Vagina (tissue), 2 donors: ENCODE results near the gene JSRP1.

Experiments
- POLR2AphosphoS5 ChIP-seq, 2 donors: sonication (generic); formaldehyde crosslinking; IDR thresholded peaks; one replicate each; pipeline ENCODE4 v1.9.0; 2017; ENCODE audit warnings: antibody characterized with exemption in 2 of 2, mild to moderate bottlenecking in 2 of 2, low read depth in 1 of 2; ENCODE audit not compliant: insufficient read depth in 1 of 2
- TF ChIP-seq, protein P1 (sequence below), 3 experiments: fragments of 450-650 bp in 2 of 3; fragments of 200-600 bp in 1 of 3; sonication (generic) in 1 of 3; IDR thresholded peaks; one replicate each; pipeline ENCODE4 v1.5.1; 2017 to 2019; ENCODE audit warnings: antibody characterized with exemption in 3 of 3, mild to moderate bottlenecking in 2 of 3, moderate library complexity in 2 of 3

DNA sequence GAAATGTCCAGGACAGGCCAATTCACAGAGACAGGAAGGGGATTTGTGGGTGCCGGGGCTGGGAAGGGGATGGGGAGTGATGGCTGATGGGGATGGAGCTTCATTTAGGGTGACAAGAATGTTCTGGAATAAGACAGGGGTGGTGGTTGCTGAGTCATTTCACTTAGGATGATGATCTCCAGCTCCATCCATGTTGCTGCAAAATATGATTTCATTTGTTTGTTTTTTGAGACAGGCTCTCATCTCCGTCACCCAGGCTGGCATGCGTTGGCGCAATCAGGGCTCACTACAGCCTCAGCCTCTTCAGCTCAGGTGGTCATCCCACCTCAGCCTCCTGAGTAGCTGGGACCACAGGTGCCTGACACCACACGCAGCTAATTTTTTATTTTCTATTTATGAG, 3.1 kb upstream of the JSRP1 start:
- TF ChIP-seq, protein P1, sequence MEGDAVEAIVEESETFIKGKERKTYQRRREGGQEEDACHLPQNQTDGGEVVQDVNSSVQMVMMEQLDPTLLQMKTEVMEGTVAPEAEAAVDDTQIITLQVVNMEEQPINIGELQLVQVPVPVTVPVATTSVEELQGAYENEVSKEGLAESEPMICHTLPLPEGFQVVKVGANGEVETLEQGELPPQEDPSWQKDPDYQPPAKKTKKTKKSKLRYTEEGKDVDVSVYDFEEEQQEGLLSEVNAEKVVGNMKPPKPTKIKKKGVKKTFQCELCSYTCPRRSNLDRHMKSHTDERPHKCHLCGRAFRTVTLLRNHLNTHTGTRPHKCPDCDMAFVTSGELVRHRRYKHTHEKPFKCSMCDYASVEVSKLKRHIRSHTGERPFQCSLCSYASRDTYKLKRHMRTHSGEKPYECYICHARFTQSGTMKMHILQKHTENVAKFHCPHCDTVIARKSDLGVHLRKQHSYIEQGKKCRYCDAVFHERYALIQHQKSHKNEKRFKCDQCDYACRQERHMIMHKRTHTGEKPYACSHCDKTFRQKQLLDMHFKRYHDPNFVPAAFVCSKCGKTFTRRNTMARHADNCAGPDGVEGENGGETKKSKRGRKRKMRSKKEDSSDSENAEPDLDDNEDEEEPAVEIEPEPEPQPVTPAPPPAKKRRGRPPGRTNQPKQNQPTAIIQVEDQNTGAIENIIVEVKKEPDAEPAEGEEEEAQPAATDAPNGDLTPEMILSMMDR (IDR thresholded peaks at IDR 0.05) = no peak
- TF ChIP-seq POLR2AphosphoS5 (IDR thresholded peaks at IDR 0.05; ENCODE audit: insufficient read depth in 1 of 2, low read depth in 1 of 2) = no peak
